H4 (cell line): ENCODE measurements around the gene NOL7. TPM values are rescaled to one million over a fixed set of nuclear protein-coding genes. Genes with fewer than 3 reads are reported as not detected.

Experiments
- DNase-seq: peaks from one replicate; pipeline ENCODE4 v3.0.0-alpha.2; 2015; ENCODE audit warnings: low spot score
- total RNA-seq: library from RNA; depleted of rRNA; stranded (reverse); fragments of >200 nt; shearing (Covaris generic); gene quantifications from 2 replicates; pipeline ENCODE4 v1.2.3, GENCODE V29; 2014; rRNA removed

NOL7 gene
- 104 and 110 TPM in 2 replicates for total RNA-seq

DNA sequence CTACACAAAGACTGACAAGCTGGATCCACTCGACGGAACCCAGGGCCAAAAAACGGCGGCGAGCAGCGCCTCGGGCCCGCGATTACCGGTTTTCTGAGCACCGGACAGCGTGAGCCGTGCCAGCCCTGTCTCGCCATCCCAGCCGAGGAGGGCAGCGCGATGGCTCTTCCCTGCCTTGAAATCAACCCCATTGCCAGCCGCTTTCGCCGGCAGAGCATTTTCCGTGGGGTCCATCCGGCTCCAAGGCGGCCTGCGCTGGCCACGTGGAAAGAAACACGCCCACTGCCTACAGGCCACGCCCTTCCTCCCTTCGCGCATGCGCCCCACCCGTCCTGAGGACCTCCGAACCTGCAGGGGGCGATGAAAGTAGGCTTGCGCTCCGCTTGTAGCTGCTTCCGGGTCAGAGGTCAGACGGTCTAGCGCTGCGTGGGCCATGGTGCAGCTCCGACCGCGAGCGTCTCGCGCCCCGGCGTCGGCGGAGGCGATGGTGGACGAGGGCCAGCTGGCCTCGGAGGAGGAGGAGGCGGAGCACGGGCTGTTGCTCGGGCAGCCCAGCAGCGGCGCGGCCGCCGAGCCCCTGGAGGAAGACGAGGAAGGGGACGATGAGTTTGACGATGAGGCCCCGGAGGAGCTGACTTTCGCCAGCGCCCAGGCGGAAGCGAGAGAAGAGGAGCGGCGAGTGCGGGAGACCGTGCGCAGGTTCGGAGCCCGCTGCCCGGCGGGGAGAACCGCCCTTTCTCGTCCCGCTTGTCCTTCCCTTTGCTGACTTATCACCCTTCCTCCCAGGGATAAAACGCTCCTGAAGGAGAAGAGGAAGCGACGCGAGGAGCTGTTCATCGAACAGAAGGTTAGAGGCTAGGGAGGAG is at the start of gene NOL7:
Gene NOL7 (plus strand): TSS at position 410 of the 866 bp plus-strand sequence. CDS start 24 bp downstream, at position 434.
- peak; percentile 98 for DNase-seq

DNA sequence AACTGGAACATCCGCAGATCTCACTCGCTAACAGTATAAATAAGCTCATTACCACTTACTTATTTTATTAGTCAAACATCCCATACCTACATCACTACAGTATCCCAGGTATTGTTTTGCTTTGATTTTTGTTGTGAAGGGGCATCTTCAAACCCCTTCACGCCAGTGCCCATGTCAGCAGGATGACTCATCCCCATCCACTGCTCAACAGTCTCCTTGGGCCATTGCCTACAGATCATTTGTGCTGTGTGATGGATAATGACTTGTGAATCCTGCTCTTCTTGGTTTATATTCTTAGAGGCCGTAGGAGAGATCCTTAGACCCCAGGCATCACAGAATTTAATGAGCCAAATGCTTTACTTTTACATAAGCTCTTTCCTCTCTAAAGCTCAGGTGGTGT is 49.2 kb upstream of the NOL7 start:
- DNase-seq, result no peak

DNA sequence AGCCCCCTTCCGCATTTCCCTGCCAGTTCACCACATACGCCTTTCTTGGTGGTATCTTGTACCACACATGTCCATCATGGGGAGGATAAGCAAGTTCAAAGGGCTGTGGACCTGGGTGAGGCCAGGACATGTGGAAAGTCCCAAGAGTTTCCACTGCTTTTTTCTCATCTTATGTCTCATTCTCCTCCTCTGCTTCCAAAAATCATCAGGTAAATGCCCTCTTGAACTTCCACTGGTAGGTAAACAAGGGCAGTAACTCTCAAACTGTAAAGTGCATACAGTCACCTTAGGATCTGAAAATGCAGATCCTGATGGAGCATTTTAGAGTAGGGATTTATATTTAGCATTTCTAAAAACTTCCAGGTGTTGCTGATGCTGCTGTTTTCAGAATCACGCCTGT is 48.6 kb upstream of the NOL7 start:
- DNase-seq, result no peak

DNA sequence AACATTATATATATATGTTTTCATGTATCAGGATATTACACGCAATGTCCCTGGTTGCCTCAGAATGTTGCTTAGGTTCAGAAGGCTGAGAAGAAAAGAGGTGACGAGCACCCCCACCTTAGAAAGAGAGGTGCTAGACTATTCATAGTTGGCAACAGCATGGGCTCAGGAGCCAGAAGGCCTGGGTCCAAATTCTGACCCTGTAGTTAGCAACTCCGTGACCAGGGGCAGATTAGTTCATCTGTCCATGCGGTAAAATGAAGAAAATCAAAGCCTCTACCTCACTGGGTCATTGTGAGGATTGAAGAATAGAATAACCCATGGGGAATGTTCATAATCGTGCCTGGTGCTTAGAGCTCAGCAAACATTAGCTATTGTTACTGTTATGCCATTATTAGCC is 46.2 kb upstream of the NOL7 start:
- DNase-seq, result no peak

DNA sequence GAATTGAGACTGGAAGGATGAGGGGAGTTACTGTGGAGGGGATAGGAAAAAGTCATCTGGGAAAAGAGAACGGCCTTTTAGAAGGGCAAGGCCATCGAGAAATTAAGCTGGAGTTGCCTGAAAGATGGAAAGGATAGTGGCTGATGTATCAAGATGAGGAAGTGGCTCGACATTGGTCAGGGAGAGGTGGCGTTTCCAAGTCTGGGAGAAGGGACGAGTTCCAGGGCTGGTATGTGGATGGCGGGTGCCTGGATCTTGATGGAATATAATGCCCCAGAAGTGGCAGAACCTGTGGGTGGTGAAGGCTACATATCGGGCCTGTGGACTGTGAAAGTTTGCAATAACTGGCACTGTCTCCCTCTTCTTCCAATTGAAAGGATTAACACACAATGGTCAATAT is 42.9 kb upstream of the NOL7 start:
- no peak for DNase-seq

DNA sequence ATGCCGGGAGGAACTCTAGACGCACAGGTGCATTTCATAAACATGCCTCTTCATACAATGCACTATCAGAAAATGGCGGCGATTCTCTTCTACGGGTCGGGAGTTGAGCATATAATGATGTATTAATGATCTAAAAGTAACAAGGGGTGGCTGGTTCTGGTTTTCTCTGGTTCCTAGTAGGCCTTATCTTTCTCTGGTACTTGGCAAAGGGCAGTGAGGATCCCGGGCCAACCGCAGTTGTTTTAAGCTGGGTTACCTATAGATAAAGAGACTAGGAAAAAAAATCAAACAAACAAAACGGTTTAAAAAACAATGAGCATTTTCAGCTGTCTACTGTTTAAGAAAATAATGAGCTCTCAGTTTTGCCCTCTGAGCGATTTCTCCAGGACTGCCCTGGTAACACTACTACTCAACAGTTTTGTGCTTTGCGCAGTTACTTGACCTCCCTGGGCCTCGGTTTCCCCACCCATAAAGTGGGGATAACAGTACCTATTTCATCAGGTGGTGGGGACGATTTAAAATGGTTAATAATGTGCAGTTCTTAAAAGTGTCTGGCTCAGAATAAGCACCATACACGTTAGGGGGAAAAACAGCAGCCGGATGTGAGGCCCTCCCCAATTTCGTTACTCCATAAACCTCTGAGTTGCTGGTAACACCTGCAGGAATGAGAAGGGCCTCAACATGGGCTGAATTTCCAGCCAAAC is 42.0 kb upstream of the NOL7 start:
- DNase-seq, result no peak

DNA sequence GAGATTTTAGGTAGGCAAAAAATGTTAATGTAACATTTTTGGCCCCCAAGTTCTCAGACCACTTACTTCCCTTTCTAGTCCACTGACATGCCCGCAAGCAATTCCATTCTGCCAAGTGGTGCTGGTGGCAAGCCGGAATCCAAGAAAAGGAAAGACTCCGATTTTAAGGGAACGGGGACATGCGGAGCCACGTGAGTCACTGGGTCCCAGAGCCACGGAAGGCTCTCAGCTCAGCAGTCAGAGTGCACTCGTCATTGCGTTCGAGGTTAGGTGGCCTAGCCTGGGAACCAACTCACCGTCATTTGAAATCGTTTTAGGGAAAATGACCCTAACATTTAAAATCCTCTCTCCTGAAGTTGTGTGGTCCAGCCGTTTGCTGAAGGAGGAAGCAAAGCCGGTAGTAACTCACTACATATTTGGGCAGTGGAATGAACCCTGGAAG is 41.4 kb upstream of the NOL7 start:
- no peak for DNase-seq

DNA sequence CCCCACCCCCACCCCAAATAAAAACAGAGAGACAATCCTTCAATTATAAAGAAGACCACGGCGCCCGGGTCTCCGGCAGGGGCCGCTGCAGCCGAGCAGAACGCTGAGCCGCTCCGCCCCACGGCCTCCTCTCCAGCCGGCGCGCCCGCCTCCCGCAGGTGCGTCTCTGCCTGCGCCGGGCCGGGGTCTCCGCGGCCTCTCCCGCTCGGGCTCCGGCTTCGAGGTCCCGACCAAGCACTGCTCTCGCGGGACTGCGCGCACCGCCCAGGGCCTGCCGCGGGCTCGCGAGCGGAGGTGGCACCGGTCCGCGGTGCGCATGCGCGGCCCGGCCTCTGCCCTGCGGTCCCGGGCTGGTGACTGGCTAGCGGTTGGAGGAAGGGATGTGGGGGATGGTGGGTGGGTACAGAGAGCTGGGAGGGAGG is 41.0 kb upstream of the NOL7 start:
- peak; percentile 94 for DNase-seq

DNA sequence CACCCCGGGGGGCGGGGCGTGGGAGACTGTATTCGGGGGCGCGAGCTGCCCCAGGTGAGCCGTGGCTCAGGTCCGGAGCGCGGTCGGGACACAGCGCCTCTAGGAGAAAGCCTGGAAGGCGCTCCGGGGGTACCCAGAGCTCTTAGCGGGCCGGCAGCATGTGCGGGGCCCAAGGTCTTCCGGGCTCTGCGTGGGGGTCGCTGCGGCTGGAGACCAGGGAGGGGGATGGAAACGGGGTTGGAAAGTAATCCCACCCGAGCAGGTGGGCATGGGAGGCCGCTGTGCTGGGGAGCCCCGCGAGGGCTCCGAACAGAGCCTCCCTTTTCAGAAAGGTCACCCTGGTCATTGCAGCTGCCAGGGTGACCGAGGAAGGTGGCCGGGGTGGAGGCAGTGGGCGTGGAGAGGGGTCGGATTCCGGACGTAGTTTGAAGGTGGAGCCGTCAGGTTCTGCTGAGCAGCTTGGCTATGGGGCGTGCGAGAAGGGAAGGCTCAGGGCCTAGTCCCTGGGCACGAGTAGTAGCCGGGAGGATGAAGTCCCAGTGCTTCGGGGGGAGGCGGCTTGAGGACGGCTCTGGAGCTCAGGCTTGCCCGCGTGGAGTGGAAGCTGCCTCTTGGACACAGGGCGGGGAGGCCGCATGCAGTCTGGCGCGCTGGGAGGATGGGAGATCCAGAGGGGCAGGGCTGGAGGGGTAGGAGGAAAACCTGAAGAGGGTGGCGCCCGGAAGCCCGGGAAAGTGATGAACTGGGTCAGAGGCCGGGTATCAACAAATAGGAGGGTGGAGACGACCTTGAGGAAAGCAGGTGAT is 40.4 kb upstream of the NOL7 start, which contains the start of gene SIRT5:
Gene SIRT5 (plus strand): TSS at position 31 of the 806 bp plus-strand sequence. CDS start 9,510 bp downstream, outside the sequence.
- DNase-seq, result peak; percentile 86

DNA sequence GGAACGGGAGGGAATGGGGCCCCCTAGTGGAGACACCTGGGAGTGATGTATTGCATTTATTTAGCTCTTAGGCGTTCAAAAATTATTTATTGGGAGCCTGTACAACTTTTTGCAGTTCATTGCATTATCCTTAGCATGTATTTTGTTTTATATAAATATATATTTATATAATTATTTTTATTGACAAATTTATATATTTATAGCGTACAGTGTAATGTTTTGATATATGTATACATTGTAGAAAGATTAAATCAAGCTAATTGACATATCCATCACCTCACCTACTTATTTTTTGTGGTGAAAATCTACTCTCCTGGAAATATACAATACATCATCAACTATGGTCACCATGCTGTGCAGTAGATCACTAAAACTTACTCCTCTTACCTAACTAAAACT is 39.8 kb upstream of the NOL7 start:
- no peak for DNase-seq

DNA sequence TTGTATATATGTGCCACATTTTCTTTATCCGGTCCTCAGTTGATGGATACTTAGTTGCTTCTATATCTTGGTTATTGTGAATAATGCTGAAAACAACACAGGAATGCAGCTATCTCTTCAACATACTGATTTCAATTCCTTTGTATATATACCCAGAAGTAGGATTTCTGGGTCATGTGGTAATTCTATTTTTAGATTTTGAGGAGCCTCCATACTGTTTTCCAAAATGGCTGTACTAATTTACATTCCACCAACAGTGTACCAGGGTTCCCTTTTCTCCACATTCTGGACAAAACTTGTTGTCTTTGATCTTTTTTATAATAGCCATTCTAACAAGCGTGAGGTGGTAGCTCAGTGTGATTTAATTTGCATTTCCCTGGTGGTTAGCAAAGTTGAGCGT is 39.1 kb upstream of the NOL7 start:
- DNase-seq, result no peak

DNA sequence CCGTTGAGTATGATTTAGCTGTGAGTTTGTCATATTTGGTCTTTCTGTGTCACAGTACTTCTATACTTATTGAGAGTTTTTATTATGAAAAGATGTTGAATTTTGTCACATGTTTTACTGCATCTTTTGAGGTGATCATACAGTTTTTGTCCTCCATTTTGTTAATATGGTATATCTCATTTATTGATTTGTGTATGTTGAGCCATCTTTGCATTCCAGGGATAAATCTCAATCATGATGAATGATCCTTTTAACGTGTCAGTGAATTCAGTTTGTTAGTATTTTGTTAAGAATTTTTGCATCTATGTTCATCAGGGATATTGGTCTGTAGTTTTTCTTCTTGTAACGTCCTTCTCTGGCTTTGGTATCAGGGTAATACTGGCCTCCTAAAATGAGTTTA is 37.2 kb upstream of the NOL7 start:
- no peak for DNase-seq

DNA sequence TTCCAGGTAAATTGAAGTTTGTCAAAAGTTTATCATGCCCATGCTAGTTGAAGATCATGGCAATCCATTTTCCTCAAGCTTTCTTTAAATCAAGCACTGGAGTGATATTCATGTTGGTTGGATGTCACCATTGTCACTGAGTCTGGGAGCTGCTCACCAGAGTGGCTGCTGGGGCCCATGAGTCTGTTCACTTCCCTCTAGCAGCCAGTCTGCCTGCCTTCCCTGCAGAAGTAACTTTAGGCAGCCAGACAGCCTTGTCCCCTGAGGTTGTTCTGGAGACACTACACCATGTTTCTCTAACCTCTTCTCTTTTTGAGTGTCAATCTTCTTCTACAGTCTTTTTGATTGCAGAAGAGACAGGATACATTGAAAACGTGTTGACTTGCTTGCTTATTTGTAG is 35.2 kb upstream of the NOL7 start:
- DNase-seq, result no peak

DNA sequence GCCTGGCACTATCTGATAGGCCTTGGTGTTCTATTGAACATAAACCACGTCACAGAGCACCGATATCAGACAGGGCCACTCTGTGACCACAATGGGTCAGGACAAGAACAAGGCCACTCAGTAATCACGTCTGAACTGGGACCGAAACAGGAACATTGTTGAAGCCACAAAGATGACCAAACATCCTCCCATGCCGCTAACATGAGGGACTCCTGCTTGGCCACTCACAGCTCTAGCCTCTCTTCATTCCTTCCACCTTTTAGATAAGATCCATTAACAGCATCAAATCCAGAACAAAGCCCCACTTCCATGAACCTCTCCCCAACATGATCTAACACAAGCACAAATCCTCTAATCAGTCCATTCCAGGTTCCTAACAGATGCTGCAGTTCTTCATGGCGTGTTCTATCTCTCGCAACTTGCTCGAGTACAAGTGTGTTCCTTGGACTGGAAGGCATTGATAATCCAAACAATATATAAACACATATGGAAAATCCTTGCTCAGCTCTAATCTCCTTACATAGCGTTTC is 33.4 kb upstream of the NOL7 start:
- no peak for DNase-seq

DNA sequence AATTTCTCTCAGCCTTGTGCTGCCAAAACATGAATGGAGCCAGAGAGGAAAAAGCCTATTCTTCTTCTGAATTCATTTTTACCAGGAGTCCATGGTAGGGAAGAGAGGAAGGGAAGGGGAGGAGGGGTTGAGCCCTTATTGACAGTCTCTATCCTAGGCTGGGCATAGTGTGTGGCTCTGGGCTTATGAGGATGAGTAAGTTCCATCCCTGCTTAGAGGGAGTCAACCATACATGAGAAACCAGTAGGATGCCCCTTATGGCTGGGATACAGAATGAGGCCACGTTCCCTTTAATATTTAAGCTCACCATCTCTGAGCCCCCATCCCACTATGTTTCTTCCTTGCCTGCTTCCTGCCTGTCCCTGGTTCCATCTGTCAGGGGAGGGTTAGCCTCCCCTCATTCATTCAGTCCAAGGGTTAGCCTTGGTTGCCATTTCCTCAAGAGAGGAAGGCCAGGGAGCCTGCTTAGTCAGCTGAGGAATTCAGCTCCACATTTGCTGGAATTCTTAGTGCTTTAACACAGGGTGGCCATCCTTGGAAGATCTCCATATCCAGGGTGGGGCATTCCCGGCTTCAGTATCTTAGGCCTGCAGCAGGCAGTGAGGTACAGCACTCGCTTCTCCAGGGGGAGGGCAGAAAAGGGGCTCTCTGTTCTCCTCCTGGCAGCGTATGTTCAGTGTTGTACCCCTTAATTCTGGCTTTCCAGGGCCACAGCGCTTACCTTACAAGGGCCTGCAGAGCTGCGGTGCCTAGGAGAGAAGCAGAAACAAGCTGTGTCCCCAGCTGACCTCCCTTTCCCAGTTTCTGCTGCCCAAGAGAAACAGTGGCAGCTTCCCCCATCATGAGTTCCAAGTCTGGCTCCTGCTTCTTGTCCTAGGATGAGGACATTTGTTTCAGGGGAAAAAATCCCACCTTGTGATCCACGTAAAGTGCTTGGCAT is 28.3 kb upstream of the NOL7 start:
- DNase-seq, result no peak

DNA sequence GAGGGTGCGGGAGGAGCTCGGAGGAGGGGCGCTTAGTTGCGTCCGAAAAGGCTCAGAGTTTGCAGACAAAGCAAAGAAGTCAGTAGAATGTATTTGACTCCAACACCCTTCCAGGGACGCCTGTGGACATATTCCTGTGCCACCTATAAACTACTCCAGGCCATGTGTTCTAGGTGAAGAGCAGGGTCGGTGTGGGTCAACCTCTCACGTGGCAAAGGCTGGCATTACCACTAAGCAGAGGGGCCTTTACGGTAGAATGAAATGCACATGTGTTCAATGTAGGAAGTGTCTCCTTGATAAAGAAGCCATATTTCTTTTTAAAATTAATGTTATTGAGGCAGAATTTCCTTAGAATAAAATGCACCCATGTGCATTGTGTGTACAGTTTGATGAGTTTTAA is 25.3 kb upstream of the NOL7 start:
- DNase-seq, result no peak

DNA sequence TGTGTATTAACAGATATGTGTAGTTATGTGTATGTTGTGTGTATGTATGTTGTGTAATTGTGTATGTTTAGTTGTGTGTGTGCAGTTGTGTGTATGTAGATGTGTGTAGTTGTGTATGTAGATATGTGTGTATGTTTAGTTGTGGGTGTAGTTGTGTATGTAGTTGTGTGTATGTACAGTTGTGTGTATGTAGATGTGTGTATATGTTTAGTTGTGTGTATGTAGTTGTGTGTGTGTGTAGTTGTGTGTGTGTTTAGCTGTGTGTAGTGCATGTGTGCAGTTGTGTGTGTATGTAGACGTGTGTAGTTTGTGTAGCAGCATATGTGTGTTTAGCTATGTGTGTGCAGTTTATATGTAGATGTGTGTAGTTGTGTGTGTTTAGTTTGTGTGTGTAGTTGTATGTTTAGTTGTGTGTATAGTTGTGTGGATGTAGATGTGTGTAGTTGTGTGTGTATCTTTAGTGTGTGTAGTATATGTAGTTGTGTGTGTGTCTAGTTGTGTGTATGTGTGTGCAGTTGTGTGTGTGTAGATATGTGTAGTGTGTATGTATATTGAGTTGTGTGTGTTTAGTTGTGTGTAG is 24.5 kb upstream of the NOL7 start:
- DNase-seq, result no peak

DNA sequence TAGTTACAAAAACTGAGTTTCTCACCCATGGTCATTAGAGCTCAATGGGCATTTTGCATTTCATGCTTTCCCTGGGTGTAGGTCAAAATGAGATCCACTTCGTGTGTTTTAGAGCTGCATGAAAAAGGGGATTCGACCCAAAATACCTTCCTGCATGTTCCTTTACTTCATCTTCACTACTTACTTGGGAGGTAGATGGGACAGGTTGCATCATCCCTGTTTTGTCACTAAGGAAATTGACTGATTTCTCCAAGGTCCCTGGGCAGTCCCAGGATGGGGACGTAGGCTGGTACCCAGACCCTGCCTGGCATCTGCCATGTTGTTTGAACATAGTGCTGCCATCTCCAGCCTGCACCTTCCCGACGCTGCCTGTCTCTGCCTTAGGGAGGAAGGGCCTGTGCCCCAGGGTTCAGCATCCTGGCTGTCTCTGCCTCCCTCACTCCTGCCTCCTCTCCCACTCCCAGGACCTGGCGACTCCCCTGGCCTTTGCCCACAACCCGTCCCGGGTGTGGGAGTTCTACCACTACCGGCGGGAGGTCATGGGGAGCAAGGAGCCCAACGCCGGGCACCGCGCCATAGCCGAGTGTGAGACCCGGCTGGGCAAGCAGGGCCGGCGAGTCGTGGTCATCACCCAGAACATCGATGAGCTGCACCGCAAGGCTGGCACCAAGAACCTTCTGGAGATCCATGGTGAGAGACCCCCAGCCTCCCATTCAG is 23.8 kb upstream of the NOL7 start:
- DNase-seq, result no peak

DNA sequence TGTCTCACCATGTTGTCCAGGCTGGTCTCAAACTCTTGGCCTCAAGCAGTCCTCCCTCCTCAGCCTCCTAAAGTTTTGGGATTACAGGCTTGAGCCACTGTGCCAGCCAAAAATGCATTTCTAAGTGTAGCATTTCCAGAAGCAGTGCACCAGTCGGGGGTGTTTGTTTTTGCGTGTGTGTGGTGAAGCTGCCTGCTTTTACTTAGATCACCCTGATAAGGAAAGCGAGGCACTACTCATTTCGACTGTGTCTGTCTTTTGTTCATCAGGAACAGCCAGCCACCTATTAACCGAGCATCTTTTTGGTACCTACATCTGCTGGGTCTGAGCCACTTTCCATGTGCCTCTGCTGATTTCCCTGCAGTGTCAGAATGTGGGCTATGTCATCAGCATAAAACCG is 22.0 kb upstream of the NOL7 start:
- no peak for DNase-seq

DNA sequence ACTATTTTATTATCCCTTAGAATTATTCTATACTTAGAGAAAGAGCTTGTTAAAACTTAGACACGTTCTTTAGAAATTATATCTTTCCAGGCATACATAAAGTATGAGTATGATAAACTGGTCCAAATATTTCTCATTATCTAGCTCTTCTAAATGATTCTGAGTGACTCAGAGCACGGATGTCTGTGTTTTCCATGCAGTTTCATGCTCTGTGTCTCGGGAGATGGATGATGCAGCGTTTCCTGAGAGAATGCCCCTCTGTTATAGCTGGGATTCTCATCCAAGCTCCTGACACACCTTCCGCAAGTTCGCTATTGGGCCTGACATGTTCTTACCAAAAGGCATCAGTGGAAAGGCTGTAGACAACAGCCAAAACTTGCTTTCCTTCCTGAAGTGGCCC is 21.4 kb upstream of the NOL7 start:
- no peak for DNase-seq
